Fibroblast of pulmonary artery (primary cell): ENCODE results near the gene CFAP74.
A peak's percentile ranks its signal among the peaks of the same experiment; 100 is the strongest.

Source experiments
- DNase-seq: peaks from one replicate; pipeline ENCODE4 v3.0.0-alpha.2; 2010; ENCODE audit warnings: low read depth
- H3K4me3 ChIP-seq: replicated peaks from 2 replicates; pipeline ENCODE4 v1.5.1; 2011; ENCODE audit warnings: low read depth, mild to moderate bottlenecking, control low read depth, low read length, moderate library complexity
- CTCF ChIP-seq: IDR thresholded peaks from 2 replicates; pipeline ENCODE4 v1.5.1; 2011; ENCODE audit warnings: mild to moderate bottlenecking, control low read depth, low read length, inconsistent platforms; ENCODE audit errors: missing control alignments

Gene CFAP74

GRCh38 chr1:1954831-1955441 lies 48.6 kb downstream of the CFAP74 start:
- no peak for DNase-seq
- no peak overlapping the region for H3K4me3 ChIP-seq
- no peak for TF ChIP-seq CTCF

DNA sequence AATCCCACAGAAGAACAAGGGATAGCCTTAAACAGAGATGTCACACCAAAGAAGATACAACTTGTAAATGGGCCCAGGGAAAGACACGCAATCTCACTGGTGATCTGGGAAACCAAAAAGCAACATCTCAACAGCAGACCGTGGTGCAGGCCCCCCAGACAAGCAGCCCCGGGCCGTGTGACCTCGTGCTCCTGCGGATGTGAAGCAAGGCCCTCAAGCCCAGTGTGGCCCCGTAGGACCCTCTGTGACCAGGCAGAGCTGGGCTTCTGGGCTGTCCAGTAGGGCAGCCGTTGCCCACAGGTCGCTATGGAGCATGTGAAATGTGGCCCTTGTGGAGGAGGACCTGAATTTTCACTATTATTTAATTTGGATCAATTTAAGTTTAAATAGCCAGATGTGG lies 49.6 kb downstream of the CFAP74 start:
- TF ChIP-seq CTCF, result no peak
- DNase-seq, result no peak
- H3K4me3 ChIP-seq, result no peak overlapping the region

DNA sequence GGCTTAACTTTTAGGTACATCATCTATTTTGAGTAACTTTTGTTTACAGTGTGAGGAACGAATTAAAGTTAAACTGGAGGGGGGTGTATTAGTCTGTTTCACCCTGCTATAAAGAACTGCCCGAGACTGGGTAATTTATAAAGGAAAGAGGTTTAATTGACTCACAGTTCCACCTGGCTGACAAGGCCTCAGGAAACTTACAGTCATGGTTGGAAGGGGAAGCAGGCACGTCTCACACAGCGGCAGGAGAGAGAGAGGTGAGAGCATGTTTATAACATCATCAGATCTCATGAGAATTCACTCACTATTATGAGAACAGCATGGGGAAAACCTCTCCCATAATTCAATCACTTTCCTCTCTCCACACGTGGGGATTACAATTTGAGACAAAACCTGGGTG lies 52.6 kb downstream of the CFAP74 start:
- H3K4me3 ChIP-seq, result no peak overlapping the region
- DNase-seq, result no peak
- no peak for TF ChIP-seq CTCF

- DNase-seq, result no peak
- TF ChIP-seq CTCF, result no peak
- H3K4me3 ChIP-seq, result no peak overlapping the region
Measured at GRCh38 chr1:1948783-1949182, 54.8 kb downstream of the CFAP74 start.

- TF ChIP-seq CTCF, result no peak
- H3K4me3 ChIP-seq, result no peak overlapping the region
- no peak for DNase-seq
Measured at GRCh38 chr1:1947493-1947892, 56.1 kb downstream of the CFAP74 start.

- no peak overlapping the region for H3K4me3 ChIP-seq
- DNase-seq, result peak; percentile 70
- no peak for TF ChIP-seq CTCF
Measured at GRCh38 chr1:1946540-1946939, 57.0 kb downstream of the CFAP74 start.

DNA sequence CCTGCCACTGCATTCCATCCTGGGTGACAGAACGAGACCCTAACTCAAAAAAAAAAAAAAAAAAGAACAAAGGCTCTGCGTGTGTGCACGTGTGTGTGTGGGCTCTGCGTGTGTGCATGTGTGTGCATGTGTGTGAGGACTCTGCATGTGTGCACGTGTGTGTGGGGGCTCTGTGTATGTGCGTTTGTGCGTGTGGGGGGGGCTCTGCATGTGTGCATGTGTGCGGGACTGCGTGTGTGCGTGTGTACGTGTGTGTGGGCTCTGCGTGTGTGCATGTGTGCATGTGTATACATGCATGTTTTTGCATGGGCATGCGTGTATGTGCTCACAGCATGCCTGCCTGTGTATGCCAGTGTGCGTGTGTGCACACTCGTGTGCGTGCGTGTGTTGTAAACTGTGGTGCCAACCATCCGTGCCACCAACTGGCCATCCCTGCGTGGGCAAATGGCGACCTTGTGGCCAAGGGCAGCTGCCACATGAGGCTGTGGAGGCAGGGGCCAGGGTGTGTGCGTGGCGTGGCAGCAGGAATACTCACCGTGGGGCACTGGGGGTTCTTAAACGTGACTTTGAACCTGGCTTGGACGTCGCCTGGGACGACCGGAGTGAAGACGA lies 57.7 kb downstream of the CFAP74 start:
- no peak for DNase-seq
- no peak for TF ChIP-seq CTCF
- H3K4me3 ChIP-seq, result no peak overlapping the region
